ENCODE data around the gene FGF1.

- TF ChIP-seq CTCF (IDR thresholded peaks at IDR 0.05) (no peak), POLR2A (IDR thresholded peaks at IDR 0.05) (no peak)
Observed at GRCh38 chr5:142568996-142569335, 116.9 kb downstream of the FGF1 start.
